HG03432 (cell line): Measurements from ENCODE around the gene KCNJ11.

Source experiments
- ATAC-seq: cut with Tn5 transposase; IDR thresholded peaks from one replicate; pipeline ENCODE4 v1.9.1; 2021; ENCODE audit warnings: mild to moderate bottlenecking, moderate library complexity; ENCODE audit not compliant: unreplicated experiment

Gene KCNJ11

DNA sequence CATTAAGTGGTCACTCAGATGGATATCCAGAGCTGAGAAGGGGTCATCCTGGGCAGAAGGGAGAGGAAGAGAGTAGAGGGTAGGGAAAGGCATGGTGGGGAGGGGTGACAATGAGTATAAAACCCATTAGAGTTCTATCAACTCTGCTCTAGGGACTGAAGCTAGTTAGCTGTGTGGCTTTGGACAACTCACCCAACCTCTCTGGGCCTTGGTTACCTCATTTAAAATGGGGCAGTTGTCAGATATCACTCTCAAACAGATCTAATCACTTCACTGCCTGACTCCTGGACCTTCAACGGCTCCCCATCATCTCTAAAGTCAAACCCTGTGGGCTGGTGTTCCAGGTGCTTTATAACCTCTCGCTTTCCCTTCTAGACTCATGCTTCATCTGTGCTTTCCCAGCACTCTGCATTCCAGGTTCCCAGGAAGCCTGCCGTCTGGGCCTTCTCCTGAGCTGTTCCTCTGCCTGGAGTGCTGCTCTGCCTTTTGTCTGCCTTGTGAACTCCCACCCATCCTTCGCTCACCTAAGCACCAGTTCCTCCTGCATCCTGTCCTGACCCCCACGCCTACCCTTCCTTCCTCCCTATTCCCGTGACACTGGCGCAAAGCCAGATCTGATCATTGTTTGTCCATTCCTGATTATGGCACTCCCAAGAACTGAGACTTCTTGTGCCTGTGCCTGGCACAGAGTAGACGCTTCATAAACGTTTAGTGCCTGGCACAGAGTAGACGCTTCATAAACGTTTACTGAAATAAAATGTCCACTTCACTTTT lies 22.3 kb upstream of the KCNJ11 start:
- no peak for ATAC-seq

DNA sequence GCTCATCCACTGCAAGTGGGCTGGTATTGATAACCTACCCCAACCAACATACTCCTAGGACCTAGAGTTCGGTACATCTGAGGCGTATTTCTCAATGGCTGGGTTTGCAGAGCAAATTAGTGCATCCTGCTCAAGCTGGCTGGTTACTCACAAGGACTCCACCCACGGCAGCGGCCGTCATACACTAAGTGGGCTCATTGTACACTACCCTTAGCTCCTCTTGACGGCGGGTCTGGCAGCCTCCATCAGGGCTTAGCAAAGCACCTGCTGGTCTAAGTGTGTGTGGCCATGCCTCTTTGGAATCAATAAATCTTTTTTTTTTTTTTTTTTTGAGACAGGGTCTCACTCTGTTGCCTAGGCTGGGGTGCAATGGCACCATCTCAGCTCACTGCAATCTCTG lies 20.2 kb upstream of the KCNJ11 start:
- ATAC-seq: no peak

DNA sequence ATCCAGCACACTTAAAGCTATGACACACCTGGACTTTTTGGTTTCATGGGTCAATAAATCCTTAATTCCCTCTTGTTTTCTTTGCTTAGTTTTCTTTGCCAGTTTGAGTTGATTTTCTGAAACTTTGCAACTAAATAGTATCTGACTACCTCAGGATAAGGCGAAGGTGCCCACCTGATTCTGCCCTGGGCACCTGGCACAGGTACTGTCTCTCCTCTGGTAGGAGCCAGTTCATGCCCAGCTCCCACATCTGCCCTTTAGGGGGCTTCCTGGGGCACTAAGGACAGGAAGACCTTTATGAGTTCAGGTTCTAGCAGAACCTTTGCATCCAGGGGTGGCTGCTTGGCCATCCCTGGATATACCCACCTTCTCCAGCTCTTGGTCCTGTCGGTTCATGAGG lies 19.6 kb upstream of the KCNJ11 start:
- ATAC-seq: no peak

DNA sequence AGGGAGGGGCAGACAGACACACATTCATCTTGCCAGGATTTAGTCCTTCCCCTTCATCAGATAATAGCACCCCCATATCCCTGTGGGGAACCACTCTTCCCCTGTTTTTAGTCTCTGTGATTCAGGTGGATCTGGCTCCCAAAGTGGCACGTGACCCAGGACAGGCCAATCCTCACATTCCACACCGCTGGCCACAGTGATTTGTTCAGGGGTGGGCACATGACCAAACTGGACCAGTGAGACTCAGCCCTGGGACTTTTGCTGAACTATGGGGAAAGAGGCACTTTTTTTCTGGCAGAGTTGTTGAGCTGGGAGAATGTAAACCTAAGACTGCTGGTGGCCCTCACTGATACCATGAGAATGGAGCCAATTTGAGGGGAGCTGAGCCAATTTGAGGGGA lies 19.1 kb upstream of the KCNJ11 start:
- ATAC-seq: no peak

GRCh38 chr11:17406818-17407149 lies 18.3 kb upstream of the KCNJ11 start:
- ATAC-seq: no peak

- no peak for ATAC-seq
Measured at GRCh38 chr11:17406082-17406817, 17.8 kb upstream of the KCNJ11 start.

DNA sequence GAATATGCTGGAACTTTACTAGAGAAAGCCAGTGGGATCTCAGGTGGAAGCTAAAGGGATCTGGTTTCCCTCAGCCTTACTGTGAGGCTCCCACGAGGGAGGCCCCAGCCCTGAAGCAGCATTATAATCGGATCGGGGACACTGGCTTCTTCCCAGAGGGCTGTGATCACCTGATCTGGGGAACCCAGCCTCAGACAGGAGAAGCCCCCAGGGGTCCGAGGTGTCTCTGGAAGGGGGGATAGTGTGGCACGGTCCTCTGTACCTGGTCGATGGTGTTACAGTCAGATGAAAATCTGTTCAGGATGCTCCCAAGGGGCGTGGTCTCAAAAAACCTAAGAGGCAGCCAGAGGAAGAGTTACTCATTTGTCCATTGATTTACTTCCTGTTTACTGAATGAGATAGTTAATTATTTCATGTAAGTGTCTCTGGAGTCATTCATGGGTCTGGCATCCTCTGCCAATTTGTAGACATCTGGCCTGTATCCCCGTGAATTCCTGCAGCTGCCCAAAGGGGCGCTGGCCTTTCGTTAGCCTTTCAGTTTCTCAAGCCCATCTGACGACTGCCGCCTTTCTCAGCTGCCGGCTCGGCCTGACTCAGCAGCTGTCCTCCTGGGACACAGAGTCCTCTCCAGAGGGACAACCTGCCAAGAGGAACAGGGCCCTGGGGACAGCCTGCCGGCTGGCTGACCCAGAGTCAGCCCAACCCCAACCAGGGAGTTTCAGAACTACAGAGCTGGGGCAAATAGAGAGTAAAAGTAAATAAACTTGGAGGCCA lies 17.0 kb upstream of the KCNJ11 start:
- peak; percentile 62 for ATAC-seq

DNA sequence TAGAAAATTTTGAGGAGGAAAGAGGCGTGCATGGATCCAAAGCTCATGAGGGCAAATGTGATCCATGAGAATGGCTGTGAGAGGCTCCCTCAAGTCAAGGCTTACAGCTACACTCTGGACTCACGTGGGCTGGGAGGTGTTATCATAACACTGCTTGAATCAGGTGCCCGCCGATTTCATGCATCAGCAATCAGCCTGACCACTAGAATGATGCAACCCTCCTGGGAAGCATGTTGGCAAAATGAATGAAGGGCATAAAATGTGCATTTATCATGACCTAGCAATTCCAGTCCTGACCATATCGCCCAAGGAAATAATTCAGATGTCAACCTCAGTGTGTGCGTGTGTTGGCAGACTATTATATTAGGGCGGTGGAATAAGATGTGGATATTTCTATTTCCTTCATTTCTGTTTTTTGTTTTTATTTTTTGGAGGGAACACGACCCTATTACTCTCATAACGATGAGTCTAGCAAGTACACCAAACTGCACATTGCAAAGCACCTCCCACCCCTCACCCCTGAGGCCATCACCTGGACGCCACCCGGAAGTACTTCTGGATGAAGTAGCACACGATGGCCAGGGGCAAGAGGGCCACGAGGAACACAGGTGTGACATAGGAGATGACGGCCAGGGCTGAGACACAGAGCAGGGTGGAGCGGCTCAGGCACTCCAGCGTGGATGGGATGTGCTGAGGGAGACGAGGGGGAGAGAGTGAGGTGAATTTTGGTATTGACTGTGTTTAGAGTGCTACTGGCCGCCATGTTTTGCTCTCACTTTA lies 15.7 kb upstream of the KCNJ11 start:
- no peak for ATAC-seq

DNA sequence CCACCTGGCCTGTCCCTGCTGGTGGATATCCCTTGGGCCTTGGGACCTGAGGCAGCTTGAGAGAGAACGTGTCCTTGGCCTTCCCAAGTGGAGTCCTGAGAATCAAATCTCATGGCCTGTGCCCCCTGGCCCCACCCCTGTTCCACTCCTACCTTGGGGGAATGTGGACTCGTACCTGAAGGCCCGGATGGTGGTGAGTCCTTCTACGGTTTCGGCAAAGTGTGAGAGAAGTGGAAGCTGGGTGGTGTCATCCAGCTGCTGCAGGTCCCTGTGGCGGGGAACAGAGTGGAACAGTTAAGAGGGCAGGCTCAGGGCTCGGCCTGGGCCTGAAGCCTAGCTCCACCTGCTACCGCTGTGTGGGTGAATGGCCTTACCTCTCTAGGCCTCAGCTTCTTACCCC lies 14.0 kb upstream of the KCNJ11 start:
- no peak for ATAC-seq

DNA sequence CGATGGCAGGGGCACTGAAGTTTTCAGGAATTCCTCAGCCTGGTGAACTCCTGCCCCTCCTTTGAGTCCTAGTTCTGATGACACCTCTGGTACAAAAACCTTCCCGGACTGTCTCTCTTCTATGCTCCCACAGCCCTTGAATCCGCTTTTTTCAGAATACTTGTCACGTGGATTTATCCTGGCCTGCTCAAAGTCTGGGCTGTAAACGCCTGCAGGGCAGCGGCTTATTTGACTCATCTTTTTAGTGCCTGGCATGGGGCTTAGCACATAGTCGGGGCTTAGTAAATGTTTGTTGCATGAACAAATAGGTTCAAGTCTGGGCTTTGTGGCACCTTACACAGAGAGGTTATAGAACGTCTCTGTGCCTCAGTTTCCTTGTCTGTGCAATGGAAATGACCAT lies 13.4 kb upstream of the KCNJ11 start:
- no peak for ATAC-seq

- ATAC-seq: no peak
Measured at GRCh38 chr11:17401316-17401715, 12.9 kb upstream of the KCNJ11 start.

- ATAC-seq: peak; percentile 53
Measured at GRCh38 chr11:17400048-17400775, 11.8 kb upstream of the KCNJ11 start.

DNA sequence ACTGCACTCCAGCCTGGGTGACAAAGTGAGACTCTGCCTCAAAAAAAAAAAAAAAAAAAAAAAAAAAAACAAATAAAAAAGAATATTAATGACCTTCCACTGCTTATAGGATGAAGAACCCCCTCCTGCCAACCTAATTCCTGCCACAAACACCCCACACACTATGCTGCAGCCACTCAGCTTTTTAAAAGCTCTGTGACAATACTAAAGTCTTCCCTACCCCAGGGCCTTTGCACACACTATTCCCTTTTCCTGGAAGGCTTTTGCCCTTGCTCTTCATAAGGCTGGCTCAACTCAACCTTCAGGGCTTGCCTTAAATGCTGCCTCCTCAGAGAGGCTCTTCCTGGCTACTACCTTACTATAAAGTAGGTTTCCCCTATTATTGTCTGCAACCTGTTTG lies 10.8 kb upstream of the KCNJ11 start:
- no peak for ATAC-seq

- ATAC-seq: no peak
Measured at GRCh38 chr11:17397311-17398002, 9.0 kb upstream of the KCNJ11 start.

GRCh38 chr11:17396598-17397310 lies 8.3 kb upstream of the KCNJ11 start:
- no peak for ATAC-seq

- ATAC-seq: no peak
Measured at GRCh38 chr11:17395978-17396377, 7.5 kb upstream of the KCNJ11 start.

DNA sequence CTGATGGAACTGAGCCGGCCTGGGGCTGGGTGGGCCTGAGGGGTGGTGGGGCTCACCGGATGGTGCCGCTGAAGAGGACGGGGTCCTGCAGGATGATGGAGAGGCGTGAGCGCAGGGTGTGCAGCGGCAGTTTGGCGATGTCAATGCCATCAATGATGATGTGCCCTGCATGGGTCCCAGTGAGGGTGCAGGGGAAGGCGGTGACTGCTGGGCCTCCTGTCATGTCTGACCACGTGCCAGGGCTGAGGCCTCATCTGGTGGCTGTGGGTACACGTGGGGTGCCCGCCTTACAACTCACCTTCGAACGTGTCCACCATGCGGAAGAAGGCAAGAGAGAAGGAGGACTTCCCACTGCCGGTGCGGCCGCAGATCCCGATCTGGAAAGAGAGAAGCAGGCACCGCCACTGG lies 7.1 kb upstream of the KCNJ11 start:
- no peak for ATAC-seq

DNA sequence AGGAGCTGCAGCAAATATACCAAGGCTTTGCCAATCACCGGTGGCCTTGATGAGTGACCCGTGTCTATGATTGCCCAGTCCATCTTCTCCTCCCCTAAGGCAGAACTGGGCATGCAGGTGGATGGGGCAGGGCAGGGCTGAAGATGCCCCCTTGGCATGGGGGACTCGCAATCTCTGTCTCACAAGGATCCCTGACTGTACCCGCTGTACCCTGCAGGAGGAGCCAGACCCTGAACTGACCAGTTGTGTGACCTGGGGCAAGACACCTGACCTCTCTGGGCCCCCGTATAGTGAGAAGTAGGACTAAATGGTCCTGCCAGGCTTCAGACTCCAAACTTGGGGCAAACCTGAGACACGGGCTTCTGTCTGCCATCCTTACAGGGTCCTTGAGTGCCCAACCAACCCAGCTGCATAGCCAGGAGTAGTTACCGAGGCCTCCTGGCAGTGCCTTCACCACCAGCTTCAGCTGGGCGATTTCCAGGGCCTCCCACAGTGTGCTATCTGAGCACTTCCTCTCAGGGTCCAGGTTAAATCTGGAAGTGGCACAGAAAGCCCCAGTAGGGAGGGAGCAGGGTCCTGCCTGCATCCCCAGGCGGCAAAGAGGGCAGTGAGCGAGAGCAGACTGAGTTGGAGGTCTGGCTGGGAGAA lies 6.4 kb upstream of the KCNJ11 start:
- no peak for ATAC-seq

DNA sequence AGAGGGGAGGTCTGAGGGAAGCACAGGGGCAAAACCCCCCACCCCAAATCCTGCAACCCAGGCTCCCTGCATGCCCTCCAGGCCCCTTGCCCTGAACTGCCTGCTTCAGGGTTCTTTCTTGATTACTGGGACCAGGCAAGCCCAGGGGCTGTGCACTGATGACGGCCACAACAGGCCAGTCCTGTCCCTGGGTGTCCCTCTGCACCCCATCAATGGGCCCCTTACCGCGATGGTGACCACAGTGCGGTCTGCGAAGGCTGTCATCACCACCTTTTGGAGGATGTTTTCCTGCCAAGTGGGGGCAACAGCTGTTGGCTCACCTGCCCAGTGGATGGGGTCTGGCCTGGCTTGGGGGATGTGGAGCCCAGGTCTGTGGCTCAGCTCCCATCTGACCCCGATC lies 5.0 kb upstream of the KCNJ11 start:
- no peak for ATAC-seq
